HPDE6-E6E7 (cell line): ENCODE results near the gene OR2T27.
"Not testable (repeated sequence)": the region's sequence is repeated elsewhere in the genome, so short reads cannot be mapped to it uniquely, and the experiment has no call there.

Experiments
- DNase-seq: peaks from one replicate; pipeline ENCODE4 v3.0.0; 2011; ENCODE audit warnings: missing footprints; ENCODE audit errors: extremely low spot score

The OR2T27 gene, protein sequence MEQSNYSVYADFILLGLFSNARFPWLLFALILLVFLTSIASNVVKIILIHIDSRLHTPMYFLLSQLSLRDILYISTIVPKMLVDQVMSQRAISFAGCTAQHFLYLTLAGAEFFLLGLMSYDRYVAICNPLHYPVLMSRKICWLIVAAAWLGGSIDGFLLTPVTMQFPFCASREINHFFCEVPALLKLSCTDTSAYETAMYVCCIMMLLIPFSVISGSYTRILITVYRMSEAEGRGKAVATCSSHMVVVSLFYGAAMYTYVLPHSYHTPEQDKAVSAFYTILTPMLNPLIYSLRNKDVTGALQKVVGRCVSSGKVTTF

DNA sequence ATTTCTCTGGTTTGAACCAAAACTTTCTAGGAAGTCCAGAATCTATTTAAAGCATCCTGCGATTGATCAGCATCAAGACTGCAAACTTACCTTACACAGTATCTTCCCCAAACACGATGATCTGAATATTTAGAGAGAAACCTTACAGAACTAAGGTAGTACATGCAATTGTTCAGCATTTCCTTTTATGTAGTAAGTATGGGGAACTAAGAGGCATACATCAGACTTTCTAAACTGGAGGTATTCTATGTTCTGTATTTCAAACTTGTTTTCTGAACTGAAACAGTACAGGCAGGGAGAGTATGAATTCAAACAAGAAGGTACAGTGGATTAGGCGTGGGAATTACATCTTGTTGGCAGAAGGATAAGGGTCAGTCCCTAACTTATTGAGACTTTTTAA, at the start of gene OR2T27:
OR2T27 (minus strand) TSS at position 175 of the 400 bp plus-strand sequence. CDS start 4,644 bp downstream, outside the sequence.
- DNase-seq = not testable (repeated sequence)

DNA sequence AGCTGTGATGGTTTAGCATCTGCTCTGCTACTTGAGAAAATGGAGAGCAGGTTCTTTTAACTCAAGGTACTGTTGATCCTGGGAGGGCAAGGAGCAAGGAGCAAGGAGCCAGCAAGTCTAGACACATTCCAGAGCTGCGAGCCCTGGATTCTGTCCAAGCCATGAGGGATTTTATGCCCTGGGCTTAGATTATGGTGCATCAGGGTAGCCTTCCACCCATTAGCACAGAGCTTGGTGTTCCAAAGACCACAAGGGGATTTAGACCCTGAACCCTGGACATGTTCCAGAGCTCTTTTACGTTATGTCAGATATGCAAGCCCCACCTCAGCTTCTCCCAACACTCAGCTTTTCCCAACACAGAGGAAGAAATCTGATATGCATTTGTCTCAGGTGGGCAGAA, 49.3 kb upstream of the OR2T27 start:
- DNase-seq = no peak

DNA sequence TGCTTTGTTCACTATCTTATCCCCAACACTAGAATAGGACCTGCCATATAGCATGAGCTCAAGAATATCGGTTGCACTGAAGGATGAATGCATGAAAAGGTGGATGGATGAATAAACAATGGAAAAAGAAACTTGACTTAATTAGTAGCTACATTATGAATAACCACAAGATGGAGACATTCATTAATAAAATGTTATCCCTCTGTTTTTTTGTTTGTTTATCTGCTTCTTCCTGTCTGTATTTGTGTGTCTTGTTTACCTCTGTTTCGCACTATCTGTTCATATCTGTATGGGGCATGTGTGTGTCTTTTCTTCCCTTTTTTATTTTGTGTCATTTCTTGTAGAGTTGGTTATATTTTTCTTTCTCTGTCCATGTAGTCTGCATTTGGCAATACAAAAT, 48.3 kb upstream of the OR2T27 start:
- DNase-seq = no peak

DNA sequence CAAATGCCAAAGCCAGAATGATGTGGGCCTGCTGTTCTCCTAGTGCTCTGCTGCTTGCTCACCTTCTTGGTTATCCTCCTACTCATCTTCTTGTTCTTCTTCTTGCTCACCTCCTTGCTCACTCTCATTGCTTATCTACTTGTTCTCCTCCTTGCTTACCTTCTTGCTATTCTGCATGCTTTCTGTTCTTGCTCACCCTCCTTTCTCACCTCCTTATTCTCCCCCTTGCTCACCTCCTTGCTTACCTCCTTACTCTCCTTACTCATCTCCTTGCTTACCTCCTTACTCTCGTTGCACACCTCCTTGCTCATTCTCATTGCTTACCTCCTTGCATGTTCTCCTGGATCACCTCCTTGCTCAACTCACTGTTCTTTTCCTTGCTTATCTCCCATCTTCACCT, 47.4 kb upstream of the OR2T27 start, which contains the start of gene OR14I1:
OR14I1 (minus strand) TSS at position 53 of the 400 bp plus-strand sequence.
- no peak for DNase-seq

DNA sequence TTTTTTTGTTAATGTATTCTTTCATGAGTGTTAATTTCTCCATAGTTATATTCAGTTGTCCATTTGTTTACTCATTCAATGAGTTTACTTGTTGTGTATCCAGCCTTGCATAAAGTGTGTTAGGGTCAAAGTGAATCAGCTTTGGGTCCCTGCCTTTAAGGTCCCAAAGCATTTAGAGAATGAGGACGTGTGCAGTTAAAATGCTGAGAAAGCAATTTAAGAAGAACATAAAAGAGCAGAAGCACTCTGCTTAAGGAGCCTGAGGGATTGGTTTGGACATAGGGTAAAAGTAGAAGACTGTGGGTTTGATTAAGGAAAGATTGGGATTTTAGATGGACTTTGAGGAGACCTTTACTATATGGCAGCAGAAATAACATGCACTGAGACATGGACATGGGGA, 43.8 kb upstream of the OR2T27 start:
- no peak for DNase-seq

DNA sequence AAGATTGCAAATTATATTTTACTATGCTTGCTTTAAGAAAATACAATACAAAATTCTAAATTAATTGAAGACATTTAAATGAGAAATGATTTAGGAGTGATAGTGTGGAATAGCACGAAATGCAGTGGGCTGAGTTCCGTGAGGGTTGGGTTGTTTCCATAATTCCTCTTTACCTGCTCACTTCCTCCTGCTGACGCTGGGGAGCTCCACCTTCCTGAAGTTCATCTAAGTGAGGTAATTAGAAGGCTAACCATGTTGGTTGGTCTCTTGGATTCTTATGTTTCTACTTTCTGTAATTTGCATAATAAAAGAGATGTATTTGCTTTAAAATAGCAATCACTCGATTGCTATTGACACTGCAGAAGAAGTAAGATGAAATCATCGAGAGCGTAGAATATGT, 42.6 kb upstream of the OR2T27 start:
- DNase-seq = no peak

DNA sequence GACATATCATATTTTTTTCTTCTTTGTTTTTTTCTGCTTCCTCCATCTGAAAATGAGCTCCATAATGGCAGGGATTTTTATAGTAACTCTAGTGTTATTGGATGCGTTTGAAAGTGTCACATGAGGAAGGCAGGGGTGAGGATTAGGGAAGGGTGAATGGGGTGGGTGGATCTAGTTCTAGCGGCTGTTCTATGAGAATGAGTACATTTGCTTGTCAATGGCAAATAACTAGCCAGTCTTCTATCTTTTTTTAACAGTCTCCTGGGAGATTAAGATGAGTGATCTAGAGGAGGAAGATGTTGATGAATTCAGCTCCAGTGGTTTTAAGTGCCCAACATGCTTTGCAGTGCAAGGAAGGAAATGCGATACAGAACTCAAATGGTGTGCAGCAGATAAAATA, 41.4 kb upstream of the OR2T27 start:
- no peak for DNase-seq

DNA sequence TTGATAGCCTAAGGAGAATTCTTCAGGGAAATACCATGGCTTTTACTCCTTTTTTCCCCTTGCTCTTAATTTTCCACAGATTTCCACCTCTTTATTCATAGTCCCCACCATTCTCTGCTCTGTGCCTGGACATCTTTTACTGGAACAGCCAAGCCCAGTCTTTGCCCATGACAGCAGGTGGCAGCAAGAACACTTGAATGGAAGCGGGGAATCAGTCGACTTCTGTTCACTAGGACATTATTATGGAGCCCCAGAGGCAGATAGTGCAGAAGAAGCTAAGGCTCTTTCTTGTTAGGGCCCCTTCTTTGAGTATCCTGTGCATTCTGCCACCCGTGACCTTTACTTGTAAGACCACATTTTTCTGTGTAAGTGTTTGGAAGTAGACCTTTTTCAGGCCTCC, 40.9 kb upstream of the OR2T27 start:
- DNase-seq = no peak

DNA sequence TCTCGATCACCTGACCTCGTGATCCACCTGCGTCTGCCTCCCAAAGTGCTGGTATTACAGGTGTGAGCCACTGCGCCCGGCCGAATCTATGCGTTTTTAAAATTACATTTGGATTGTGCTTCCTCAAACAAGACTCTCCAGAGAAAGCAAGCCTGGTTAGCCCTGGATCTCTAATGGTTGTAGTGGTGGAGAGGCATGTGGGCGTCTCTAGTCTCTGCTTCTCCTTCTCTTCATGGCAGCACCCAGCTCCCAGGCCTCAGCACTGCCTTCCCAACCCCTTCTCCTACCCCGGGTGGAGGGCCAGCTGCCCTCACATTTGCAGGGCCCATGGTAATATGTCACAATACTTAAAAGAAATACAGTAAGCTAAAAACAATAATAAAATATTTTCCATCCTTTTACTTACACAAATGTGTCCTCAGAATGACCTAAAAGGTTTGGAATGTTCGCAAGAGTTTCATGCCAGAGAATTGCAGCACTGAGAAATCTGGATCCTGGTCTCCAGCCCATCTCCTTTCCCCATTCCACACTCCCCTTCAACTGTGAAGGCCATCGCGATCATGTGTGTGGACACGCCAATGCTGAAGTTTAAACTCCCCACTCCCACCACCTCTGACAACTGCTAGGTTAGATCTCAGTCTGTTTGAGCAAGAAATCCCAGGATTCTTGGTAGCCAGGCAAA, 40.3 kb upstream of the OR2T27 start:
- no peak for DNase-seq

DNA sequence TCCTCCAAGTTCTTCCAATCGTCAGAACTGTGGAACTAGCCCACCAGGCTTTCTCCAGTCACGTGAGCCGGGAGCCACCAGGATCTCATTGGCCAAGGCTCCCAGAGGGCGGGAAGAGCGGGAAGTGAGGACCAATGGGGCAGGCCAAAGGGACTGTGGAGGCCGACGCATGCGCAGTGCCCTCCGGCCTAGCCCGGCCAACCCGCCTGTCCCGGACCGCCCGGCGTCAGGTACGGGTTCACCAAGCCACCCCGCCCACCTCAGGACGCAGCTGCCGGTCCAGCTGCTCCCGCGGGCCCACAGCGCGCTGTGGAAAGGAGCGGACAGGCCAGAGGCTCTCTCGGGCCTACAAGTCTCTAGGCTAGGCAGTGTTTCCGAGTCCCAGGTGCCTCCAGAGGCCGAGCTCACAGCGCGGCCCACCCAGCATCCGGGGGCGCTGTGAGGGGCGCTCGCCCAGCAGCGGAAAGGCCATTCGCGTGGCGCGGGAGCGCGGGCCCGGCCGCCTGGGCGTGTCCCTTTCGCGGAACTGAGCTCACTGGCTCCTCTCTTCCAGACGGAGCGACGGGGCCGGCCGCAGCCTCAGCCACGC, 36.3 kb upstream of the OR2T27 start:
- DNase-seq = no peak

DNA sequence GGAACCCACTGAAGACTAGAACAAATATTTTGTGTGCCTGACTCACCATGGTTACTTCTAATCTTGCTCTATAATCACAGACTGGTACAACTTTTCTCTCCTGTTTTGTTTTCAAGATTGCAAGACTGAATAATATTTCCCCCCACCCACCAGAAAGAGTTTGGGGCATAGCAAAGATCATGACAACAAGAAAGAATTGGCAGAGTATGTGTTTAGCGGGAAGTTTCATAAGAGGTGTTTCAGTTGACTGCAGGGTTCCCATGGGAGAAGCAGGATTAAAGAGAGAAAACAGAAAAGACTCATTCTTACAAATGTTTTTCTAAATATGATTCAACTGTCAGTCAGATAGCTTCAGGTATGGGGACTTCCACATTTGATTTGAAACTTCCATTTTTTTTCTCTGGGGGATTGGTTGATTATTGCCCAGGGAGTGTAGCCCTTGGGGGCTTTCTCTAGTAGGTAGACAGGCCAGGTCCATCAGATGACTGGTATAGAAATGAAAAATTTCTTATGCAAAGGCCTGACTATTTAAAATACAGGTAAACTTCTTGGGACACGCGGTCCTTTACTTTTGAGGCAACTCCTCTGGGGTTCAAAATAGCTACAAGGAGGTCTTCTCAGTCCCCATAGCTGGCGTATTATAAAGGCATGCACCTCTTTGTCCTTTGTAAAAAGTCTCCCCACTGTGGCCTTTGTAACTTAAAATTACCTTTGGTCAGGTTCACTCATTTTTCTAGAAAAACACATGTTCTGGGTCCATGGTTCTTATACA, 33.4 kb upstream of the OR2T27 start:
- no peak for DNase-seq

DNA sequence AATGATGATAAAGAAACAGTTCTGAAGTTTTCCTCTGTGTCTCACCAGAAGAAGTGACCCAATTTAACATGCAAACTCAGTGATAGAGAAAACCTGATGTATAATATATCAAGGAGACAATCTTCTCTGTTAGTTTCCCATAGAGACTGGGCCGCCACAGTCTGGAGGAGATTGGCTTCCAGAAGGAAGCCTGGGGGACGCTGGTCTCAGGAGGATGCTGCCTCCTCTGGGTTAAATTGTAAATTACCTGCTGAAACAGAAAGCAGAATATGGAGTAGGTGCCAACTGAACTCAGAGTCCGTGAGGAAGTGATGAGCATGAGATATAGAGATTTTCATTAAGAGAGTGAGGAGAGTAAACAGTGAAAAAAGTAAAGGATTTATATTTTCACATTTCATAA, 31.5 kb upstream of the OR2T27 start:
- no peak for DNase-seq

DNA sequence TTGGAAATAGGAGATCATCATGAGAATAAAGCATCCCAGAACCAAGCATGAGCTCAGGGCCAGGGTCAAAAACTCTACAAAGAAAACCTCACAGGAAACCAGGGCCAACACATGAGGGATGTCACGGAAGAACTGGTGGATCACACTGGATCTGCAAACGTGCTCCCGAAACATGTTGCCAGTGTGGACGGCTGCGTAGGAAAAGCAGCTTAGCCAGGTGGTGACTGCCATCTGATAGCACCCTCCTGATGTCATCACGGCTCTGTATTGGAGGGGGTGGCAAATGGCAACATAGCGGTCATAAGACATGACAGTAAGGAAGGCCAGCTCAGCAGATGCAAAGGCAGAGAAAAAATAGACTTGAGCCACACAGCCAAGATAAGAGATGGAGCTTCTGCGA, 26.3 kb upstream of the OR2T27 start:
- no peak for DNase-seq

DNA sequence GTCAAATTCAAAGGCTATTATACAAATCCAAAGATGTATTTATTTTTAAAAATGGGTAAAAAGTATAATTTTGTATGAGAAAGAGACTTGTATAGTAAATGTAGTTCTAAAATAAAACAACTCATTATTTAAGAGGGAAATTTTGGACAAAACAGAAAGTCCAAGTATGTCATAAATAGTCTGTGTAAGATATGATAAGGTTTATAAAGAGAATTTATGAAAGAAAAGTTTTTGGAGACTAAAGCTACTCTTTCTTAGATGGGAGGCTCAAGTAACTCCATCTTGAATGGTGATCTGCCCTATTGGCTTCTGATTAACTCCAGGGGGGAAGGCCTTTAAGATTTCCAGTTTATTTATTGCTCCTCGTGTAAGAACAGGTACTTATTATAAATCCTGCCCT, 14.7 kb upstream of the OR2T27 start:
- no peak for DNase-seq

DNA sequence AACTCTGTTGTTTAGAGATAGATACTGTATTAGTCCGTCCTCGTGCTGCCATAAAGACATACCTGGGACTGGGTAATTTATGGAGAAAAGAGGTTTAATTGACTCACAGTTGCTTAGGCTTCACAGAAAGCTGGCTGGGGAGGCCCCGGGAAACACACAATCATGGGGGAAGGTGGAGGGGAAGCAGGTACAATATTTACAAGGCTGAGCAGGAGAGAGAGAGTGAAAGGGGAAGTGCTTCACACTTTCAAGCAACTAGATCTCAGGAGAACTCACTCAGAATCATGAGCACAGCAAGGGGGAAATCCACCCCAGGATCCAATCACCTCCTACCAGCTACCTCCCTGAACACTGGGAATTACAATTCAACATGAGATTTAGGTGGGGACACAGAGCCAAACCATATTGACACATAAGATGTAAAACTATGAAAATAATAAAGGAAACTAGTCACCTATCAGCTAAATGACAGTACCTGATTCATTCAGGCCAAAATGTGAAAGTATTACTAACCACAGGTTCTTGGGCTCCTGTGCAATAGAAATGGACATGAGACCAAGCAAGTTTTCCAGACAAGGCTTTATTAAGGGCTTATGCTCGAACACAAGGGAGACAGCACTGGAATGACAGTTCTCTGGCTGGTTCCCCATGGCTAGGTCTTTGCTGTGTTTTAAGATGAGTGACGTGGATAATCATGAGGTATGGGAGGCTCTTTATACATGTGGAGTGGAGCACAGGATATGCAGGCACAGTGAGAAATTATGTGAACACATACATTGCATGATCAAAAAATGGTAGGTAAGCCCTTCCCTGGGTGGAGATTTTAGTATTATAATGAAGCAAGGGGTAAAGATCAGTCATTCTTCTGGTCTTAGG, 8.4 kb upstream of the OR2T27 start:
- DNase-seq = not testable (repeated sequence)

DNA sequence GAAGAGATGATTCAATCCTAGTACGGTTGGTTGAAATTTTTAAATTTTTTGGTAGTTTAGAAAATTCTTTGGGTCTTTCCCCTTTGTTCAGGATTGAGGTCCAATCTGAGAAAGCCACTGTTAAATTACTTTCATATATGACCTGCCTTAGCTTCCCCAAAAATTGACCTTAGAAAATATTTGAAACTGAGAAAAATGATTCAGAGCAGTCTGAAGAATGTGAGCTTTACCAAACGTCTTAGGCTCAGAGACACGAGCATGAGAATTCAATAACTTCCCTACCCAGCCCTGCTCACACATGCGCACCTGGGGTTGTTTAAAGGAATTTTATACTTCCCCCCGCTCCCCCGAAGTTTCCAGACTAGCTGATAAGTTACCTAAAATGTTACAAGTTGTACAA, 1.5 kb upstream of the OR2T27 start:
- not testable (repeated sequence) for DNase-seq

DNA sequence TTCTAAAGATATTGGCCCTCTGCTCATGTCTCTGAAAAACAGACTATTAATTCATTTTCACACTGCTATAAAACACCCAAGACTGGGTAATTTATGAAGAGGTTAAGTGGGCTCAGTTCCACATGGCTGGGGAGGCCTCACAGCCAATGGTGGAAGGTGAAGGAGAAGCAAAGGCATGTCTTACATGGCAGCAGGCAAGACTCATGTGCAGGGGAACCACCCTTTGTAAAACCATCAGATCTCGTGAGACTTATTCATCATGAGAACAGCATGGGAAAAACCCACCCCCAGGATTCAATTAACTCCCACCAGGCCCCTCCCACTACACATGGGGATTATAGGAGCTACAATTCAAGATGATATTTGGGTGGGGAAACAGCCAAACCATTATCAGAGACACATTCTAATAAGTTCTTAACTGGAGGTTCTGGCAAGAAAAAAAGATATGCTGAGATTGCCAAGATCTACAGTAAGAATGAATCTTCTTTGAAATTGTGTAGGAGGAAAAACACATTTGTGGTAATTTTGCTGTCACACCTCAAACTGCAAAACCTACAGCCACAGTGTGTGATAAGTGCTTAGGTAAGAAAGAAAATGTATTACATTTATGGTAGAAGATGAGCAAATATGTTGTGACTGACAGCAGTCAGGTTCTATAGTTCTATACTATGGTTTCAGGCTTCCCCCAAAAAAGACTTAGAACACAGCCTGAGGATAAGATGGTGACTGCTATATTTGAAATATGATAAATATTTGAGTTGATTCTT, 6.4 kb downstream of the OR2T27 start:
- not testable (repeated sequence) for DNase-seq

DNA sequence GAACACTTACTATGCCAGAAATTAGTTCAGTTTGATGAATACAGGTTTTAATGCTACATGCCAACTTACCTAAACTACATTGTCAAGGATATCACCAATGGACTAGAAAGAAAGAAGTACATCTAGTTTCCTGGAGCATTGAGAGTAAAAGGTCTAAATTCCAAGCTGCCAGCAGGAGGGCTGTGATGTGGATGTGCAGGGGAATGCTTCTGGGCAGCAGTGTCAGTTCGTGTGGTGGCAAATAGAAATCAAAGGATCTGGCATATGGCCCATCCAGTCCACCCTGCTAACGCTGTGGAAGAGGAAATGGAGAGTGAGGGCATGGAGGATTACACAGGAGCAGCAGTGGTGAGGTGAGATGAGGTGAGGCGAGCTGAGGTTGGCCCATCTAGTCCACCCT, 10.2 kb downstream of the OR2T27 start, which contains the start of gene OR2T35:
OR2T35 (minus strand) TSS at position 101 of the 400 bp plus-strand sequence. CDS start 6,020 bp downstream, outside the sequence.
- DNase-seq = not testable (repeated sequence)

DNA sequence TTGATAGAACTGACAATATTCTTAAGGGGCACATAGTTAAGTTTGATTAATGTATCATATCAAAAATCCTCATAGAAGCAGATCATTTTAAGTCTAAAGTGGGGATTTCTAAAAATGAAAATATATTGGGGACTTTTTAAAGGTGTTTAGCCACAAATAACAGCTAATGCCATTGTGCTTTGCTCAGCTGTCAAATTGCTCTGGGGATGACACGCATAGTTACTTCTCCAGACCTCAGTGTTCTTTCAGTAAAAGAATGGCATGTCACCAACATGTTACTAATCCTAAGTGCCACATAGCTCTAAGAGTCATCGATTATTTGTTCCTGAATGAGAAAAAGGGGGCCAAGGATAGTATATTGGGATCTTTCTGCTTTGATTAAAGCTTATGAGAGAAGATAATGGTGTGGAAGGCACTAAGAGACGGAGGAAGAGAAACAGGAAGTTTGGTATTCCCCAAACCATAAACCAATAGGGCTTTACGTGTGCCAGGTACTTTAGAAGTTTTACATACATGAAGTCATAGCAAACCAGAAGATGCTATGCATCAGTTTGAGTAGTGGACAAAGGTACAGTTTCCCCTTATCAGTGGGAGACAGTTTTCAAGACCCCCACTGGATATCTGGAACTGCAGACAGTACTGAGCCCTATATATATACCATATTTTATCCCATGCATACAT, 12.2 kb downstream of the OR2T27 start:
- not testable (repeated sequence) for DNase-seq

DNA sequence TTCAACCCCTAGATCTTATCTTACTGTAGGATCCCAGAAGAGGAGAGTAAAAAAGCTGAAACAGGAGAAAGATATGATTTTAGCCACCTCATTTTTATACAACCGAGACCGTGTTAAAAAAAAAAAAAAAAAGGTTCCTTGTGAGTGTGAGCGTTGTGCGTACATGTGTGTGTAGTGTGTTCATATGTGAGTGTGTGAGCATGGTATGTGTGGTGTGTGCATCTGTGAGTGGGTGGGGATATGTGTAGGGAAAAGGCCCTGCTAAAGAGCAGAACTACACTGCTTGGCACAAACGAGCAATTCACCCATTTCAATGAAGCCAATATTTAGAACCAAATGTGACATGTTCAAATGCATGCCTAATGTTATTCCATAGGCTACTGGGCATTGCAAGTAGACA, 13.7 kb downstream of the OR2T27 start:
- not testable (repeated sequence) for DNase-seq
